ENCODE results near the gene CHST12.
"Not testable (repeated sequence)": the region's sequence is repeated elsewhere in the genome, so short reads cannot be mapped to it uniquely, and the experiment has no call there.

CHST12 gene

GRCh38 chr7:2378125-2378524 lies 25.3 kb upstream of the CHST12 start:
- DNase-seq (ENCODE audit: low read depth, low spot score) = not testable (repeated sequence)

GRCh38 chr7:2379161-2379560 lies 24.2 kb upstream of the CHST12 start:
- DNase-seq (ENCODE audit: low read depth, low spot score) = no peak

- DNase-seq (ENCODE audit: low read depth, low spot score) = no peak
Measured at GRCh38 chr7:2379821-2380450, 23.5 kb upstream of the CHST12 start.

- no peak for DNase-seq (ENCODE audit: low read depth, low spot score)
Measured at GRCh38 chr7:2380461-2380860, 22.9 kb upstream of the CHST12 start.

- DNase-seq (ENCODE audit: low read depth, low spot score) = no peak
Measured at GRCh38 chr7:2381227-2381626, 22.2 kb upstream of the CHST12 start.

GRCh38 chr7:2381881-2382509 lies 21.4 kb upstream of the CHST12 start:
- DNase-seq (ENCODE audit: low read depth, low spot score) = no peak

- DNase-seq (ENCODE audit: low read depth, low spot score) = no peak
Measured at GRCh38 chr7:2383543-2384274, 19.7 kb upstream of the CHST12 start.

GRCh38 chr7:2384354-2385243 lies 18.8 kb upstream of the CHST12 start:
- no peak for DNase-seq (ENCODE audit: low read depth, low spot score)

- not testable (repeated sequence) for DNase-seq (ENCODE audit: low read depth, low spot score)
Measured at GRCh38 chr7:2386122-2386521, 17.3 kb upstream of the CHST12 start.

GRCh38 chr7:2386964-2387669 lies 16.3 kb upstream of the CHST12 start:
- no peak for DNase-seq (ENCODE audit: low read depth, low spot score)

GRCh38 chr7:2387897-2388636 lies 15.3 kb upstream of the CHST12 start:
- DNase-seq (ENCODE audit: low read depth, low spot score) = no peak

GRCh38 chr7:2388637-2388954 lies 14.8 kb upstream of the CHST12 start:
- no peak for DNase-seq (ENCODE audit: low read depth, low spot score)

GRCh38 chr7:2390020-2390816 lies 13.2 kb upstream of the CHST12 start:
- not testable (repeated sequence) for DNase-seq (ENCODE audit: low read depth, low spot score)

- DNase-seq (ENCODE audit: low read depth, low spot score) = no peak
Measured at GRCh38 chr7:2393706-2394105, 9.7 kb upstream of the CHST12 start.

- no peak for DNase-seq (ENCODE audit: low read depth, low spot score)
Measured at GRCh38 chr7:2394566-2395082, 8.8 kb upstream of the CHST12 start.

- no peak for DNase-seq (ENCODE audit: low read depth, low spot score)
Measured at GRCh38 chr7:2398506-2398905, 4.9 kb upstream of the CHST12 start.

- no peak for DNase-seq (ENCODE audit: low read depth, low spot score)
Measured at GRCh38 chr7:2399848-2400587, 3.4 kb upstream of the CHST12 start.

GRCh38 chr7:2402687-2403013 lies 761 bp upstream of the CHST12 start:
- DNase-seq (ENCODE audit: low read depth, low spot score) = no peak

Data from activated CD4-positive, CD25-positive, alpha-beta regulatory T cell treated with anti-CD3 and anti-CD28 coated beads, Interleukin-2, amount 50 U/mL, for 16 hours (primary cell).